Stimulated activated CD4-positive, alpha-beta T cell treated with anti-CD3 and anti-CD28 coated beads, Interleukin-1b, Interleukin-23, amount 100 ng/mL, for 48 hours (primary cell): ENCODE results near the gene ADPRHL1.
"Not testable (repeated sequence)": the region's sequence is repeated elsewhere in the genome, so short reads cannot be mapped to it uniquely, and the experiment has no call there.

Source experiments
- DNase-seq: peaks from one replicate; pipeline ENCODE4 v3.0.0-alpha.2; 2020

The ADPRHL1 gene

DNA sequence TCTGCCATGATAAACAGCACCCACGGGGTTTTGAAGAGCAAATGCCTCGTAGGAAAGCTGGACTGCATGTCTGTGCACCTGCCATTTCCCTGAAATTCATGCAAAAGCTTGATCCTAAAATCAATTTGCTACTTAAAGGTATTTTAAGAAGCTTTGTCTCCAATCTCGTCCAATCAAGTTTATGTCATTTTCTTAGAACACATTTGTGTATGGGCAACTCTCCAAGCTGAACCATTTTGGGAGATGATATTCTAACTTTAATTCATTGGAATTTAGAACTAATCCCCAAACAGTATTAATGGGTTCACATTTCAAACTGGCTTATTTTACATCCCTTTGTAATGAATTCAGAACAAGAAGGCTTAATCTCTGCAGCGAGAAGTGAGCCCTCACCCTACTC is 822 bp downstream of the ADPRHL1 start:
- DNase-seq = no peak

DNA sequence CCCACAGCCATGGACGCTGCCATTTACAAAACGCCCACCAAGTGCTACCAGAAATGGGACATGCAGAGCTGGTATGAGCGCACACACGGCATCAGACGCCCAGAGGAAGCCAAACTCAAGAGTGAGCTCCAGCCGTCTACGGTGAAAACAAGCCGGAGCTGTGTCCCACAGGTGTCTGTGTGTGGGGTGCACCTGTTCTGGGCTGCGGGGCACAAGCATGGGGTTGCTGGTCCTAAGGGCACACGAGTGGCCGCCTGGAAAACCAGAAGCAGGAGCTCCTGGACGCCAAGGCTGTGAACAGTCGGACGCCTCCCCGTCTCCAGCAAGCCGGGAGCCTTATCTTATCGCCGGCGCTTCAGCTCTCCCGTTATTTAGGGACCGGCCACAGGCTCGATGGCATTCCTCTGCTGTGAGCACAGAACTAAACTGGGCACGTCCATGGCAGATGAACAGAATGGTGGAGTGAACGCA is 1.3 kb downstream of the ADPRHL1 start:
- no peak for DNase-seq

DNA sequence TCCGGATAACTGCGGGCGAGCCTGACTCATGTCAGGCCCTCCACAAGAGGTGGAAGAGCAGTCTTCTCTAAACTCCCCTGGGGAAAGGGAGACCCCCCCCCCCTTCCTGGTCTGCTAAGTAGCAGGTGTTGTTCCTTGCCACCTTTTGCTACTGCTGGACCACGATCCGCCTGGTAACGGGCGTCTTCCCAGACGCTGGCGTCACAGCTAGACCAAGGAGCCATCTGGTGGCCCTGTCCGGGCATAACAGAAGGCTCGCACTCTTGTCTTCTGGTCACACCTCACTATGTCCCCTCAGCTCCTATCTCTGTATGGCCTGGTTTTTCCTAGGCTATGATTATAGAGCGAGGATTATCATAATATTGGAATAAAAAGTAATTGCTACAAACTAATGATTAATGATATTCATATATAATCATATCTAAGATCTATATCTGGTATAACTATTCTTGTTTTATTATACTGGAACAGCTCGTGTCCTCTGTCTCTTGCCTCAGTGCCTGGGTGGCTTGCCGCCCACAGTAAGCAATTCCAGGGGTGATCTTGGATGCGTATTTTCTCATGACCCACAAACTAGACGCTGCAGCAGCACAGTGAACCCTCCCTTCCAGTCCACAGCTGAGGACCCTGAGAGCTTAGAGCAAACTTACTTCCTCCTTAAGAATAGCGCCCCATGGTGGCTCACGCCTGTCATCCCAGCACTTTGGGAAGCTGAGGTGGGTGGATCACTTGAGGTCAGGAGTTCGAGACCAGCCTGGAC is 2.2 kb downstream of the ADPRHL1 start:
- not testable (repeated sequence) for DNase-seq

DNA sequence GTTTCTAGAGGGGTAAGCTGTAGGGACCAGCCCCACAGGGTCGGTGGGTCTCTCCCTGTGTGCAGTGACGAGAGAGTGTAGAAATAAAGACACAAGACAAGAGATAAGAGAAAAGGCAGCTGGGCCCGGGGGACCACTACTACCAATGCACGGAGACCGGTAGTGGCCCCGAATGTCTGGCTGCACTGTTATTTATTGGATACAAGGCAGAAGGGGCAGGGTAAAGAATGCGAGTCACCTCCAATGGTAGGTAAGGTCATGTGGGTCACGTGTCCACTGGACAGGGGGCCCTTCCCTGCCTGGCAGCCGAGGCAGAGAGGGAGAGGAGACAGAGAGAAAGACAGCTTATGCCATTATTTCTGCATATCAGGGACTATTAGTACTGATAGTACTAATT is 2.9 kb downstream of the ADPRHL1 start:
- not testable (repeated sequence) for DNase-seq

DNA sequence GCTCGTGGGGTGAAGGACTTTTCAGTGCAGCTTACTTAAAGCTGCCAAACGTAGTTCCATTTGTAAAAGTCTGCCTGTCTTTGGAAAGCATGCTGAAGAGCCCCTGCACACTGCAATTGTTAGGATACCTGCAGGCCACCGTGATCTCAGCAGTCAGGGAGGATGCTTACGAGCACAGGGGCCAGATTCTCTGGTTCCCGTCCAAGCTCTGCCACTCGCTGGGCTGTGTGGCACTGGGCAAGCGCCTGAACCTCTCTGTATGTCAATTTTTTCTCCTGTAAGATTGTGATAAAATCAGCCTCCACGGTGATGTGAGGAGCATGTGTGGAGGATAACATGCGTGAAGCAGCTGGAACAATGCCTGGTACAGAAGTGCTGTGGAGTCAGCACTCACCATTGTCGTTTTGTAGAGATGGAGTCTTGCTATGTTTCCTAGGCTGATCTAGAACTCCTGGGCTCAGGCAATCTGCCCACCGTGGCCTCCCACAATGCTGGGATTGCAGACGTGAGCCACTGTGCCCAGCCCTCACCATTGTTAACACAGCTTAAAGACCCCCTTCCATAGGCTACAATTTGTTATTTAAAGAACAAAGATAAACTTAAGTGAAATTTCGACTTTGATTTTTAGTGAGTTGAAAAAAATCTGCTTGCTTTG is 3.5 kb downstream of the ADPRHL1 start:
- DNase-seq = no peak

DNA sequence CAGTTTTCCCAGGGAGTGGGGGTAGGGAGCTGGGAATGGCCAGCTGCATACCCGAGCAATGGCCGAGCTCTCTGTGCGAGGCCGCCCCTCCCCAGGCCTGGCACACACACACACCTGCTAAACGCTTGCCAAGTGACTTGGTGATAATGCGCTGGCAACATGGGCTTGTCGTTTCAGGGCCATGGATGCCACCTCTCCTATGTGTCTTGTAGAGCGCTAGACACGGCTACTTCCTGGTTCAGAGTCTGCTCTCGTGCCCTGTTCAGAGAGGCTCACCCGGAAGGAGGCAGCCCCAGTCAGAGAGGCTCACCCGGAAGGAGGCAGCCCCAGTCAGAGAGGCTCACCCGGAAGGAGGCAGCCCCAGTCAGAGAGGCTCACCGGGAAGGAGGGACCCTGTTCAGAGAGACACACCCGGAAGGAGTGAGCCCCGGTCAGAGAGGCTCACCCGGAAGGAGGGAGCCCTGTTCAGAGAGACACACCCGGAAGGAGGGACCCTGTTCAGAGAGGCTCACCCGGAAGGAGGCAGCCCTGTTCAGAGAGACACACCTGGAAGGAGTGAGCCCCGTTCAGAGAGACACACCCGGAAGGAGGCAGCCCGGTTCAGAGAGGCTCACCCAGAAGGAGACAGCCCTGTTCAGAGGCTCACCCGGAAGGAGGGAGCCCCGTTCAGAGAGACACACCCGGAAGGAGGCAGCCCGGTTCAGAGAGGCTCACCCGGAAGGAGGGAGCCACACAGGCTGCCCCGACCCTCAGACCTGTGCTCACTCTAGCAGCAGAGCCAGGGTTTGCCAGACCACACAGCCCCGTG is 4.2 kb downstream of the ADPRHL1 start:
- peak; percentile 13 for DNase-seq

DNA sequence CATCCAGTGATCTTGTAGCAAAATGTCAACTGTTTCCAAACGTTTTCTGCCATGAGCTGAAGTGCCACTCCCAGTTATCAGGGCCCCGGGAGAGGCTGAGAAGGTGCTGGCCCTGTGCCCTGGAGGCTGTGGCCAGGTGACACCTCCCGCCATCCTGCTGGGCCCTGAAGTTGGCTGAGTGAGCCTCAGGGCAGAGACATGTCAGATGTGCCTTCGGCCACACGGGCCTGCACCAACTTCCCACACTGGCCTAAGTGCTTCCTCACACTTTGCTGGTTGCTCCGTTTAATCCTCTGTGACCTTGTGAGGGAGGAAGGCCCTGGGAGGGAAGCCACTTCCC is 4.8 kb downstream of the ADPRHL1 start:
- DNase-seq = no peak

DNA sequence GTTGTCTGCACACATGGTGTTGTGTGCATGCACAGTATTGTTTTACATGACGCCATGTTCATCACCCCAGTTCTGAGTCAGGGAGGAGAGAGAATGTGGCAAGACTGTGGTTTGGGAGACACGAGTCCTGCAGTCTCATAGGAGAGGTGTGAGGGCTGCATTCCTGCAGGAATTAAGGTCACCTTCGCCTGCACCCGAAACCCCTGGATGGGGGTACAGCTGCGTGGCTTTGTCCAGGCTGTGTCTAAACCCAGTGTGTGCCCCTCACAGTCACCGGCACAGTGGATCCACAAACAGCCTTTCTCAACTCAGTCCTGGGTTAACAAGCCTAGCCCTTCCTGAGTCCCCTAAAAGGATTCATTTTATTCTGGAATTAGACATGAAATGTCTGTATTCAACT is 5.7 kb downstream of the ADPRHL1 start:
- no peak for DNase-seq

DNA sequence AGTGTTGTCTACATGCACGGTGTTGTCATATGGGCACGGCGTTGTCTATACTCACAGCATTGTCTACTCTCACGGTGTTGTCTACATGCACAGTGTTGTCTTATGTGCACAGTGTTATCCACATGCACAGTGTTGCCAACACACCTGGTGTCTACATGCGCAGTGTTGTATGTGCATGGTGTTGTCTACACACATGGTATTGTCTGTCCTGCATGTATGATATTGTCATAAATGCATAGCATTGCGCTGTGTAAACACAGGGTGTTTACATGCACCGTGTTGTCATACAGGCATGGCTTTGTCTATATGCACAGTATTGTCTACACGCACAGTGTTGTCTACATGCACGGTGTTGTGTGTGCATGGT is 6.8 kb downstream of the ADPRHL1 start:
- DNase-seq = no peak

DNA sequence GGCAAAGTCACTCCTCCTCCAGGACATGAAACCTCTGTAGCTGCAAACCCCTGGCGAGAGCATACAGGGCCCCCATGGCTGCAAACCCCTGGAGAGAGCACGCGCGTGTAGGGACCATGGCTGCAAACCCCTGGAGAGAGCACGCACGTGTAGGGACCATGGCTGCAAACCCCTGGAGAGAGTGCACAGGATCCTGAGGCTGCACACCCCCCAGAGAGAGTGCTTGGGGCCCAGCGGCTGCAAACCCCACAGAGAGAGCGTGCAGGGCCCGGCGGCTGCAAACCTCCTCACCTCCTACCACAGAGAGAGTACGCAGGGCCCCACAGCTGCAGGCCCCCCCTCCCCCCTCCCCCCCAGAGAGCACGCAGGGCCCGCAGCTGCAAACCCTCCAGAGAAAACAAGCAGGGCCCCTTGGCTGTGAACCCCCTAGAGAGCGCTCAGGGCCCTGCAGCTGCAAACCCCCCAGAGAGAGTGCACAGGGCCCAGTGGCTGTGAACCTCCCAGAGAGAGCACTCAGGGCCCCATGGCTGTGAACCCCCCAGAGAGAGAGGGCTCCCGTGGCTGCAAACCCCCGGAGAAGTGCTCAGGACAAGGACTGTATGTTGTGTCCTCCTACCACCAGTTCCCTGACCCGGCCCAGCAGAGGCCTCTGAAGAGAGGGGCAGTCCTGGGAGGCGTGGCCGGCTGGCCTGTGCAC is 7.3 kb downstream of the ADPRHL1 start:
- no peak for DNase-seq

DNA sequence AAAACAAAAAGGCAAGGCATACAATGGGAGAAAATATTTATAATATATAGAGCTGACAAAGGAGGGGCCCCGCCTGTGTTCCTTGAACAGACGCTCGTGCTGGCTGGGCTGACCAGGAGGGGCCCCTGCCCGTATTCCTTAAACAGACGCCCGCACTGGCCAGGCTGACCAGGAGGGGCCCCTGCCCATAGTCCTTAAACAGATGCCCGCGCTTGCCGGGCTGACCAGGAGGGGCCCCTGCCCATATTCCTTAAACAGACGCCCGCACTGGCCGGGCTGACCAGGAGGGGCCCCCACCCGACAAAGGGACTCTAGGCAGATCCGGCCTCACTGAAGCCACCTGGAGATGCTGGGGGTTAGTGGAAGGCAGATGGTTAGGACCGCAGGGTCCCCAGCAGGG is 9.3 kb downstream of the ADPRHL1 start:
- no peak for DNase-seq

DNA sequence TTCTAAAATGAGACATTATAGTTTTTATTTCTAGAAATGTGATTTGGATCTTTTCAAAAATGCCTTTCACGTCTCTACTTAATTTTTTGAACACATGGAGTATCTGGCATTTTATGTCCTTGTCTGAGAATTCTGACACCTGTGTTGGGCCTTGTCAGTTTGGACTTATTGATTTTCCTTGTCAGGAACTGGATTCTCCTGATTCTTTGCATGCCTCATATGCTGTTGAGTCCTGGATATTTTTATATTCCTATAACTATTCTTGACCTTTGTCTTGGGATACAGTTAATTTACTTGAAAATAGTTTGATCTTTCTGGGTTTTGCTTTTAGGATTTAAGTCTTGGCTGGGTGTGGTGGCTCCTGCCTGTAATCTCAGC is 10.3 kb downstream of the ADPRHL1 start:
- DNase-seq = no peak

DNA sequence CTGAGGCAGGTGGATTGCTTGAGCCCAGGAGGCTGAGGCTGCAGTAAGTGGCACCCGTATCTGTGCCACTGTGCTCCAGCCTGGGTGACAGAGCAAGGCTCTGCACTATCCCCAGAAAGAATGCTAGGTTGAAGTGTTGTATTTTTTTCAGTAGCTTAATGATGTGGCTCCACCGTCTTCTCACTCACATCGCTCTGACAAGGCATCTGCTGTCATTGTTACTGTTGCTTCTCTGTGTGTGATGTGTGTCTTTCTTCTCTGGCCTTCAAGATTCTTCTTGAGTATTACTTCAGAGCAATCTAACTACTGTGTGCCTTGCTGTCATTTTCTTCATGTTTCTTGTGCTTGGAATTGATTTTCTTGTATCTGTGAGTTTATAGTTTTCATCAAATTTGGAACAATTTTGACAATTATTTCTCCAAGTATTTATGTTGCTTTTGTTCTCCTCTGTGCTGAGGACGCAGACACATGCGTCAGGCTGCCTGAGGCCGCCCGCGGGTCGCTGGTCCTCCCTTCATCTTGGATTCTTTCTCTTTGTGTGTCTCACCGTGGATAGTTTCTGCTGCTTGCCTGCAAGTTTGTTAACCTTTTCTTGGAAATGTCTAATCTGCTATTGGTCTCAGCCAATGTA is 10.8 kb downstream of the ADPRHL1 start:
- no peak for DNase-seq

DNA sequence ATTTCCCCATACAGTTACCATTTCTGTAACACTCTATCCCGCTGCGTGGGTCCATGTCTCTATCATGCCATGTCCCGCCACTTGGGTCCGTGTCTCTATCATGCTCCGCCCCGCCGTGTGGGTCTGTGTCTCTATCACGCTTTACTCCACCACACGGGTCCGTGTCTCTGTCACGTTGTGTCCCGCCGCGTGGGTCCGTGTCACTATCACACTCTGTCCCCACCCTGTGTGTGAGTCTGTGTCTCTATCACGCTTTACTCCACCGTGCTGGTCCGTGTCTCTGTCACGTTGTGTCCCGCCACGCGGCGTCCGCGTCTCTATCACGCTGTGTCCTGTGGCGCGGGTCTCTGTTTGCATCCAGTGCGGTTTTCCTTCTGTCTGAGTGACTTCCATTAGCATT is 11.6 kb downstream of the ADPRHL1 start:
- DNase-seq = no peak

DNA sequence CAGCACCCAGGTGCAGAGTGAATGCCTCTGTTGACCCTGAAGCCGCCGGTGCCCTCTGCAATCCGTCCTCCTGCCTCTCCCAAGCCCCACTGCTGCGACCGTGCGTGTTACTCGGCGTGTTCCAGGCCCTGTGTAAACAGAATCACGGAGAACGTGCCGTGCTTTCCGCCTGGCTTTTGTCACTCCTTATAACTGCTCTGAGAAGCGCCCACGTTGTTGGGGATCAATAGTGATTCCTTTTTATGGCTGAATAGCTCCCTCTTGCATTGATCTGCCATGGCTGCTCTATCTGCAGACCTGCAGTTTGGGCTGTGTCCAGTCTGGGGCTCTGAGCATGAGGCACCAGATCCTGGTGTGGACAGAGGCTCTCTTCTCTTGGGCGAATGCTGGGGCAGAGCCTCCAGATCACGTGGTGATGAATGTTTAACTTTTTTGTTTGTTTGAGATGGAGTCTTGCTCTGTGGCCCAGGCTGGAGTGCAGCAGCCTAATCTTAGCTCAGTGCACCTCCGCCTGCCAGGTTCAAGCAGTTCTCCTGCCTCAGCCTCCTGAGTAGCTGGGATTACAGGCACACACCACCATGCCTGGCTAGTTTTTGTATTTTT is 15.8 kb downstream of the ADPRHL1 start:
- DNase-seq = no peak

DNA sequence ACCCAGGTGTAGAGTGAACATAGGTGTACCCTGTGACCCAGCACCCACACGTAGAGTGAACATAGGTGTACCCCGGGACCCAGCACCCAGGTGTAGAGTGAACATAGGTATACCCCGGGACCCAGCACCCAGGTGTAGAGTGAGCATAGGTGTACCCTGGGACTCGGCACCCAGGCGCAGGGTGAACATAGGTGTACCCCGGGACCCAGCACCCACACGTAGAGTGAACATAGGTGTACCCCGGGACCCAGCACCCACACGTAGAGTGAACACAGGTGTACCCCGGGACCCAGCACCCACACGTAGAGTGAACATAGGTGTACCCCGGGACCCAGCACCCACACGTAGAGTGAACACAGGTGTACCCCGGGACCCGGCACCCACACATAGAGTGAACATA is 16.4 kb downstream of the ADPRHL1 start:
- not testable (repeated sequence) for DNase-seq

DNA sequence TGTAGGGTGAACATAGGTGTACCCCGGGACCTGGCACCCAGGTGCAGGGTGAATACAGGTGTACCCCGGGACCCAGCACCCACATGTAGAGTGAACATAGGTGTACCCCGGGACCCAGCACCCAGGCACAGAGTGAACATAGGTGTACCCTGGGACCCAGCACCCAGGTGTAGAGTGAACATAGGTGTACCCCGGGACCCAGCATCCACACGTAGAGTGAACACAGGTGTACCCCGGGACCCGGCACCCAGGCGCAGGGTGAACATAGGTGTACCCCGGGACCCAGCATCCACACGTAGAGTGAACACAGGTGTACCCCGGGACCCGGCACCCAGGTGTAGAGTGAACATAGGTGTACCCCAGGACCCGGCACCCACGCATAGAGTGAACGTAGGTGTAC is 17.4 kb downstream of the ADPRHL1 start:
- not testable (repeated sequence) for DNase-seq

DNA sequence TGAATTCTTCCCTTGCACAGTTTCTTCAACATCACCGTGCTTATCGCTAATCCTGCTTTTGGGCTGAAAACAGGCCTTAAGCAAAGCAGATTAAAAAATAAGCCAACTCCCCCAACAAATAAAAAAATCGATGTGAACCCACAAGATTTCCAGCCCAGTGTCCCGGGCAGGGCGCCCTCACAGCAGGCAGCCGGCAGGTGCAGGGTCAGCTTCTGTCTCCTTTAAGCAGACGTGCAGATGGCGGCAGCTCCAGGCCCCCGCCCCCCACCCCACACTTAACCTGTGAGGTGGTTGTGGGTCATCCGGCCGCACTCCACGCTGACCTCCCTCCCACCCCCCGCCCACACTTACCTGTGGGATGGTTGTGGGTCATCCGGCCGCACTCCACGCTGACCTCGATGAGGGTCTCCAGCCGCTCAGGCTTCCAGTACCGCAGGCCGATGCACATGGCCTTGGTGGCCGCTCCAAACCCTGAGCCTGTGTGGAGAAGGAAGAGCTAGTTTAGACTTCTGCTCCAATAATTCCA is 19.8 kb downstream of the ADPRHL1 start:
- no peak for DNase-seq

DNA sequence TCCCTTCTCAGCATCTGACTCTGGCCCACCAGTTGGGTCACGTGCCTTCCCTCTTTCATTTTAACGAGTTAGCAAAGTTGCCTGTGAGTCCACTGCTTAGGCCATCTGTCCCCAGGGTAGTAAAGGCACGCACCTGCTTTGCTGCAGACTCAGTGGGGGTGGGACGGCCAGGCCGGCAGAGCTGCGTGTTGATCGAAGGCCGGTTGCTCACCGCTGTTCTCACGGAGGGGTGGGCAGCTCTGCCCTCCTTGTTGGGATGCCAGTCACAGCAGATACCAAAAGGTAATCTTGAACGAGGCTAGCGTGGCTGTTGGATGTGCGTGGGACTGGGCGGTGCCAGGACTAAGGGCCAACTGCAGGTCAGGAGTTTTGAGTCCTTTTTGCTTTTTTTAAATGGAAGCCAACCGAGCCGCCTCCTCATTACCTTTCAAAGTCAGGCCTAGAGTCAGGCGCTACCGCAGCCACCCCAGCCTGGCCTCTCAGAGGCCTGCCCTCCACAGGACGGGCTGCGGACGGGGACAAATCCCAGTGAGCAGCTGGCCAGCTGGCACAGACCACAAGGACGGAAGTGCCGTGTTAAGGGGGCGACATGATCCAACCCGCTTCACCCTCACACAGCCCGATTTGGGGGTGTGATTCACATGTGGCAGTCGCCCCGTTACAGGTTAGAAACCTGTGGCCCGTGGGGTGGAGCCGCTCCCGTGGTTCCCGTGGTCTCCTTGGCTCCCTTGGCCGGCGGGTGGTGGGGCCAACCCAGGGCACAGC is 20.6 kb downstream of the ADPRHL1 start:
- no peak for DNase-seq

DNA sequence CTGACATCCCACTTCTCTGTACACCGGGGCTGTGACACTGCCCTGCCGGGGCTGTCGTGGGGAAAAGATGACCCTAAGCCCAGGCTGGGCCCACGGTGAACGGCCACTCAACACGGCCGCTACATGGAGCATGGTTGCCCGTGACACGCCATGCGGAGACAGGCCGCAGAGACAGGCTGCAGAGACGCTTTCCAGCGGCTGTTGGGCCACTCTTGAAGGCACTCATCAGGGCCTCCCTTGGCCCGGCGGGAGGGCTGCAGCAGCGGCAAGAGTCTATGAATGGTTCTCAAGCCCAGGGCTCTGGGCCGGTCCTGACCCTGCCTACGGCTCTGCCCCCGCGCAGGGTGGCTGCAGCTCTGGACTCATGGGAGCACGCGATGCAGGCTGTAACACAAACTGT is 22.1 kb downstream of the ADPRHL1 start:
- DNase-seq = no peak

DNA sequence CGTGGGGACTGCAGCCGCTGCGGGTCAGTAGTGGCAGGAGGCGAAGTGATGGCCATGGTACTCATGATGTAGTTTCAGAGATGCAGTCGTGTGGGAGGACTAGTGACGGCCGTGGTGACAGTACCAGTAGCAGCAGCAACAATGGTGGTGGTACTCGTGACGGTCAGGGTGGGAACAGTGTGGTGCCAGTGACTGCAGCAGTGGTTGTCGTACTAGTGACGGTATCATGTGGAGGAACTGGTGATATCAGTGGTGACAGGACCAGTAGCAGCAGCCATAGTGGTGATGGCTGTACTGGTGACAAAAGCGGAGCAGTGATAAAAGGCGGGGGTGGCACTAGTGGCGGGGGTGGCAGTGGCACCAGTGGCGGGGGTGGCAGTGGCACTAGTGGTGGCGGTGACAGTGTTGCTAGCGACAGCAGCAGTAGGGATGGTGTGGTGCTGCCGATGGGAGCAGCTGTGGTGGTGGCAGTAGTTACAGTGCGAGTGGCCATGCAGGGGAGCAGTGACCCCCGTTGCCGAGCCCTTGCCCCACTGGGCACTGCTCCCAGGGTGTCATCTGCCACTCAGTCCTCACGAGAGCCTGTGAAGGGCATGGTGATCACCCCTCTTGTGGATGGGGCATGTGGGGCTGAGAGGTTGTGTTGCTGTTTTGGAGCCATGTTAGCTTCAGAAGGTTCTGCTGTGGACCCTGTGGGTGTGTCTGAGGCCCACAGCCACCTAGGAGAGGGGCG is 22.7 kb downstream of the ADPRHL1 start:
- no peak for DNase-seq
